ENCODE measurements around the gene BHLHE41. TPM values are rescaled to one million over a fixed set of nuclear protein-coding genes. Genes with fewer than 3 reads are reported as not detected.

BHLHE41 gene
- total and polyA plus RNA-seq, 2 of the 4 experiments (the other 2 are of a cell fraction) = 0.72 to 3.8 TPM

GRCh38 chr12:26138860-26139259 lies 14.0 kb upstream of the BHLHE41 start:
- no peak for TF ChIP-seq MXI1 (IDR thresholded peaks at IDR 0.05; ENCODE audit: borderline replicate concordance, low read depth, low read length)
- no peak for TF ChIP-seq CHD1 (IDR thresholded peaks at IDR 0.05; ENCODE audit: low read depth, low read length)
- TF ChIP-seq POLR2A (IDR thresholded peaks at IDR 0.05; ENCODE audit: low read depth, low read length) = no peak
- no peak for TF ChIP-seq BHLHE40 (IDR thresholded peaks at IDR 0.05; ENCODE audit: low read depth, low read length)
- no peak for TF ChIP-seq RCOR1 (IDR thresholded peaks at IDR 0.05; ENCODE audit: insufficient replicate concordance, low read length)
- no peak for TF ChIP-seq SMC3 (IDR thresholded peaks at IDR 0.05; ENCODE audit: low read depth, low read length)
- TF ChIP-seq MAZ (IDR thresholded peaks at IDR 0.05; ENCODE audit: borderline replicate concordance, low read depth, low read length) = no peak
- no peak for TF ChIP-seq CEBPB (IDR thresholded peaks at IDR 0.05; ENCODE audit: low read depth, low read length)
- TF ChIP-seq FOS (IDR thresholded peaks at IDR 0.05; ENCODE audit: low read depth, low read length) = no peak
- no peak for TF ChIP-seq RFX5 (IDR thresholded peaks at IDR 0.05; ENCODE audit: low read depth, low read length)
- no peak for TF ChIP-seq USF2 (IDR thresholded peaks at IDR 0.05; ENCODE audit: low read depth, low read length)
- no peak for TF ChIP-seq ELK1 (IDR thresholded peaks at IDR 0.05; ENCODE audit: borderline replicate concordance, low read depth, low read length)
- TF ChIP-seq RAD21 (IDR thresholded peaks at IDR 0.05; ENCODE audit: low read length) = no peak

More at GRCh38 chr12:26138860-26139259, 14.0 kb upstream of the BHLHE41 start:
- BruUV-seq (replicated peaks) = no TSS peak
- Histone ChIP-seq H2BK120ac (ENCODE audit: low read depth, low read length) (no peak overlapping the region), H4K20me1 (ENCODE audit: insufficient read depth, low read length) (no peaks in the 10 kb centered on the region), H2BK15ac (ENCODE audit: low read depth, low read length) (no peak overlapping the region), H3K4me2 (ENCODE audit: low read depth, low read length) (no peak overlapping the region), H2AFZ (replicated peaks; ENCODE audit: low read length, poor library complexity) (no peak overlapping the region), H3K18ac (ENCODE audit: low read depth, low read length) (no peak overlapping the region), H3K4ac (ENCODE audit: low read depth, low read length) (no peak overlapping the region), H3K27me3 (ENCODE audit: control insufficient read depth, insufficient read depth, low read length) (peaks cover 10% of the 10 kb centered on the region), H2AK9ac (replicated peaks; ENCODE audit: low read depth, low read length, poor library complexity) (no peak overlapping the region), H4K5ac (ENCODE audit: low read depth, low read length) (no peak overlapping the region), H2BK5ac (ENCODE audit: low read depth, low read length, poor library complexity, severe bottlenecking) (no peak overlapping the region), H2AK5ac (ENCODE audit: low read depth, low read length) (no peak overlapping the region), H3K56ac (ENCODE audit: extremely low read depth, insufficient read depth, low read length) (no peak overlapping the region), H3K79me1 (ENCODE audit: low read depth in 1 of 2, low read length in 2 of 2) (no peaks in the 10 kb centered on the region), H3K36me3 (ENCODE audit: control insufficient read depth, insufficient read depth, low read length) (no peaks in the 10 kb centered on the region), H3K23ac (ENCODE audit: low read depth, low read length) (no peak overlapping the region), H3K9me3 (ENCODE audit: control insufficient read depth, insufficient read depth, low read length) (no peaks in the 10 kb centered on the region), H4K8ac (ENCODE audit: low read depth in 2 of 2, low read length in 2 of 2) (no peak overlapping the region), H3K4me1 (ENCODE audit: control insufficient read depth, insufficient read depth, low read length) (no peaks in the 10 kb centered on the region), H3K9me1 (ENCODE audit: insufficient read depth, low read length) (no peaks in the 10 kb centered on the region), H3K9ac (ENCODE audit: low read depth, low read length) (no peak overlapping the region), H3K27ac (ENCODE audit: insufficient read depth, low read length) (no peak overlapping the region), H4K91ac (ENCODE audit: insufficient read depth, low read depth, low read length) (no peak overlapping the region), H3K14ac (replicated peaks; ENCODE audit: low read depth, low read length) (no peak overlapping the region), H3K4me3 (ENCODE audit: insufficient read depth, low read depth, low read length) (no peak overlapping the region), H2BK20ac (ENCODE audit: low read depth, low read length) (no peak overlapping the region)
- intact Hi-C loops (cut with micrococcal nuclease) (no loop called here), in situ Hi-C loops (cut with MboI; ENCODE audit: low sequenced_read_pairs) (no loop called here), dilution Hi-C loops (cut with HindIII; ENCODE audit: low sequenced_read_pairs, unreplicated experiment) (no loop called here)
- ChIA-PET CTCF (no interaction called here), POLR2A (ENCODE audit: unreplicated experiment) (no interaction called here)
- DNase-seq (no peak), ATAC-seq (ENCODE audit: low read depth) (no peak)
